Posterior vena cava (tissue), 2 donors: Measurements from ENCODE around the gene UMODL1. TPM values are rescaled to one million over a fixed set of nuclear protein-coding genes. Genes with fewer than 3 reads are reported as not detected.
A peak's percentile ranks its signal among the peaks of the same experiment; 100 is the strongest.

Source experiments
- DNase-seq: peaks from one replicate; pipeline ENCODE4 v3.0.0-alpha.2; 2020; ENCODE audit warnings: low spot score
- intact Hi-C, 2 donors: fragments of 100-400 bp; cut with DNase I; formaldehyde crosslinking; loops; one replicate each; pipeline versions ENCODE4 v1.14.1 to v1.14.2; 2022 to 2023
- total RNA-seq, 2 donors: library from RNA; stranded (reverse); fragmentation: NEBNext Ultra II Directional; extraction: Animal tissue kit (Norgen Biotek cat#: 25700); gene quantifications; one replicate each; pipeline ENCODE4 v1.2.1, GENCODE V29; 2021
- donor health status: DM: yes; HTN: yes; CAD: no.
- donor health status: DM: yes; HTN: yes; CAD: no.

Gene UMODL1
- total RNA-seq, 2 donors from 2014 or later = not detected

- intact Hi-C loops = no loop called here
- DNase-seq = no peak
Observed at GRCh38 chr21:42089093-42089631, 18.0 kb downstream of the UMODL1 start.

GRCh38 chr21:42089665-42090310 is 18.7 kb downstream of the UMODL1 start:
- intact Hi-C loops = no loop called here
- no peak for DNase-seq

- intact Hi-C loops = no loop called here
- DNase-seq = peak; percentile 74
Observed at GRCh38 chr21:42091899-42092508, 20.9 kb downstream of the UMODL1 start.

GRCh38 chr21:42092771-42093170 is 21.7 kb downstream of the UMODL1 start:
- no peak for DNase-seq
- intact Hi-C loops = no loop called here

GRCh38 chr21:42093186-42093585 is 22.1 kb downstream of the UMODL1 start:
- no peak for DNase-seq
- intact Hi-C loops = no loop called here

- intact Hi-C loops = no loop called here
- DNase-seq = peak; percentile 80
Observed at GRCh38 chr21:42093991-42094421, 22.9 kb downstream of the UMODL1 start.

GRCh38 chr21:42094811-42095210 is 23.7 kb downstream of the UMODL1 start:
- no peak for DNase-seq
- intact Hi-C loops = no loop called here

- no peak for DNase-seq
- intact Hi-C loops = no loop called here
Observed at GRCh38 chr21:42095581-42095980, 24.5 kb downstream of the UMODL1 start.

- intact Hi-C loops = no loop called here
- DNase-seq = peak; percentile 68
Observed at GRCh38 chr21:42096566-42096965, 25.4 kb downstream of the UMODL1 start.

GRCh38 chr21:42097274-42097673 is 26.2 kb downstream of the UMODL1 start:
- DNase-seq = no peak
- intact Hi-C loops = loop anchor here in 1 of 2 donors (1.0 kb wide), 1 partner anchor 16 kb away; no protein-coding TSS in a partner anchor

GRCh38 chr21:42097860-42098454 is 26.8 kb downstream of the UMODL1 start:
- DNase-seq = peak; percentile 79
- intact Hi-C loops = loop anchor here in 1 of 2 donors (1.0 kb wide), 2 partner anchors 15 to 22 kb away; no protein-coding TSS in a partner anchor

GRCh38 chr21:42098957-42099505 is 27.9 kb downstream of the UMODL1 start:
- intact Hi-C loops = loop anchor here in 1 of 2 donors (1.0 kb wide), 1 partner anchor 23 kb away; no protein-coding TSS in a partner anchor
- DNase-seq = peak; percentile 61

GRCh38 chr21:42101246-42101645 is 30.1 kb downstream of the UMODL1 start:
- no peak for DNase-seq
- intact Hi-C loops = no loop called here

- intact Hi-C loops = no loop called here
- no peak for DNase-seq
Observed at GRCh38 chr21:42102076-42102475, 31.0 kb downstream of the UMODL1 start.

- intact Hi-C loops = no loop called here
- no peak for DNase-seq
Observed at GRCh38 chr21:42102526-42102925, 31.4 kb downstream of the UMODL1 start.

GRCh38 chr21:42102991-42103390 is 31.9 kb downstream of the UMODL1 start:
- DNase-seq = no peak
- intact Hi-C loops = no loop called here

GRCh38 chr21:42103843-42104242 is 32.7 kb downstream of the UMODL1 start:
- no peak for DNase-seq
- intact Hi-C loops = no loop called here

- intact Hi-C loops = loop anchor here in 1 of 2 donors (5.0 kb wide), 1 partner anchor 98 kb away; no protein-coding TSS in a partner anchor
- DNase-seq = no peak
Observed at GRCh38 chr21:42105476-42106315, 34.6 kb downstream of the UMODL1 start.

GRCh38 chr21:42106425-42106824 is 35.3 kb downstream of the UMODL1 start:
- intact Hi-C loops = loop anchor here in 1 of 2 donors (5.0 kb wide), 1 partner anchor 99 kb away; no protein-coding TSS in a partner anchor
- no peak for DNase-seq
